Hepatocyte (in vitro differentiated cells): ENCODE measurements around the gene ADGRG7.

ENCODE experiments used
- CTCF ChIP-seq: fragments of 200-600 bp; sonication (generic); IDR thresholded peaks from 2 replicates; pipeline ENCODE4 v1.5.1; 2016; ENCODE audit warnings: antibody characterized with exemption, mild to moderate bottlenecking; ENCODE audit not compliant: poor library complexity
- EZH2 ChIP-seq: fragments of 200-600 bp; sonication (generic); IDR thresholded peaks from 2 replicates; pipeline ENCODE4 v1.6.1; 2016; ENCODE audit warnings: antibody characterized with exemption, mild to moderate bottlenecking, borderline replicate concordance
- EZH2phosphoT487 ChIP-seq: fragments of 200-600 bp; sonication (generic); IDR thresholded peaks from one replicate; pipeline ENCODE4 v1.6.1; 2018; ENCODE audit warnings: antibody characterized with exemption, mild to moderate bottlenecking, low read depth, moderate library complexity; ENCODE audit not compliant: unreplicated experiment, severe bottlenecking

- no peak for TF ChIP-seq CTCF
- no peak for TF ChIP-seq EZH2
- TF ChIP-seq EZH2phosphoT487, result no peak
Measured at GRCh38 chr3:100740207-100740606, 130.8 kb downstream of the ADGRG7 start.
